Gastroesophageal sphincter (tissue), 3 donors: ENCODE data around the gene LMO1.

Experiments used
- POLR2A ChIP-seq, 2 donors: fragments of 450-650 bp; IDR thresholded peaks; one replicate each; pipeline ENCODE4 v1.6.1; 2017; ENCODE audit warnings: antibody characterized with exemption in 2 of 2, mild to moderate bottlenecking in 2 of 2, moderate library complexity in 1 of 2
- POLR2AphosphoS5 ChIP-seq: sonication (generic); formaldehyde crosslinking; IDR thresholded peaks from one replicate; pipeline ENCODE4 v1.6.1; 2017; ENCODE audit warnings: antibody characterized with exemption
- TF ChIP-seq, protein P1 (sequence below), 4 experiments: fragments of 200-600 bp in 2 of 4; fragments of 450-650 bp in 2 of 4; sonication (generic) in 1 of 4; IDR thresholded peaks; one replicate each; pipeline ENCODE4 v1.5.1; 2017 to 2019; ENCODE audit warnings: antibody characterized with exemption in 4 of 4, mild to moderate bottlenecking in 2 of 4, moderate library complexity in 2 of 4

GRCh38 chr11:8266246-8267241, 2.9 kb upstream of the LMO1 start:
- no peak for TF ChIP-seq POLR2AphosphoS5
- no peak for TF ChIP-seq POLR2A (IDR thresholded peaks at IDR 0.05)
- TF ChIP-seq, protein P1, sequence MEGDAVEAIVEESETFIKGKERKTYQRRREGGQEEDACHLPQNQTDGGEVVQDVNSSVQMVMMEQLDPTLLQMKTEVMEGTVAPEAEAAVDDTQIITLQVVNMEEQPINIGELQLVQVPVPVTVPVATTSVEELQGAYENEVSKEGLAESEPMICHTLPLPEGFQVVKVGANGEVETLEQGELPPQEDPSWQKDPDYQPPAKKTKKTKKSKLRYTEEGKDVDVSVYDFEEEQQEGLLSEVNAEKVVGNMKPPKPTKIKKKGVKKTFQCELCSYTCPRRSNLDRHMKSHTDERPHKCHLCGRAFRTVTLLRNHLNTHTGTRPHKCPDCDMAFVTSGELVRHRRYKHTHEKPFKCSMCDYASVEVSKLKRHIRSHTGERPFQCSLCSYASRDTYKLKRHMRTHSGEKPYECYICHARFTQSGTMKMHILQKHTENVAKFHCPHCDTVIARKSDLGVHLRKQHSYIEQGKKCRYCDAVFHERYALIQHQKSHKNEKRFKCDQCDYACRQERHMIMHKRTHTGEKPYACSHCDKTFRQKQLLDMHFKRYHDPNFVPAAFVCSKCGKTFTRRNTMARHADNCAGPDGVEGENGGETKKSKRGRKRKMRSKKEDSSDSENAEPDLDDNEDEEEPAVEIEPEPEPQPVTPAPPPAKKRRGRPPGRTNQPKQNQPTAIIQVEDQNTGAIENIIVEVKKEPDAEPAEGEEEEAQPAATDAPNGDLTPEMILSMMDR (IDR thresholded peaks at IDR 0.05): no peak
